GM19023 (cell line): ENCODE data around the gene NABP1.

ENCODE experiments used
- ATAC-seq: cut with Tn5 transposase; IDR thresholded peaks from one replicate; pipeline ENCODE4 v1.9.1; 2021; ENCODE audit warnings: mild to moderate bottlenecking, moderate library complexity; ENCODE audit not compliant: unreplicated experiment

The NABP1 gene

DNA sequence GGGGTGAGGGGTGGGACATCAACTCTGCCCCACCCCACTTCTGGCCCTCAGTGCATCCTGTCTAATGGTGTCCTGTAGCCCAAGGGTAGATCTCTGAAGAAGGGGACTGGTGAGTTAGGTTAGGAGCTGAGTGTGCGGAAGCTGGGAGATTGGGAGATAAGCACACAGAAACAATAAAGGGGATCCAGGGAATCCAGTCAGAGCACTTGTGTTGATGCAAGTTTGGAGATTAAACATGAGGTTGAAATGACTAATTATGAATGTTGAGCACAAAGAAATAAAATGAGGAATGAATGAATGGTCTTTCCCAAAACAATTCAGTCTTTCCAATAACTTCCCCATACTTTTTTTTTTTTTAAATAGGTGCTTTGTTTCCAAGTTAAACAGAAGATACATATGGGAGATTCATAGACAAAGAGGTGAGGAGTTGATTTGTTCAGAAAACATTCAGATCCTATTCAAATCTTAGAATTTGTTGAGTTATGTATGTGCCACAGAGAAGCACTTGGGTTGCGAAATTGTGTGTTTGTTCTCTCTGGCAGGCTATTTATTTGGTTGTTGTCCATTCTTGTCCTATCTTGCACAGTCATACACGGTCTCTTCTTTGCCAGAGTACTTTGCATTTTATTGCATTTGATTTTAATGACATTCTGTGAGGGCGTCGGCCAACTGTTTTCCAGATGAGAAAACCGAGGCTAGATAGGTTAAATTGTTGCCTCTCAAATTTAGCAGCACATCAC is 31.6 kb upstream of the NABP1 start:
- ATAC-seq: no peak

DNA sequence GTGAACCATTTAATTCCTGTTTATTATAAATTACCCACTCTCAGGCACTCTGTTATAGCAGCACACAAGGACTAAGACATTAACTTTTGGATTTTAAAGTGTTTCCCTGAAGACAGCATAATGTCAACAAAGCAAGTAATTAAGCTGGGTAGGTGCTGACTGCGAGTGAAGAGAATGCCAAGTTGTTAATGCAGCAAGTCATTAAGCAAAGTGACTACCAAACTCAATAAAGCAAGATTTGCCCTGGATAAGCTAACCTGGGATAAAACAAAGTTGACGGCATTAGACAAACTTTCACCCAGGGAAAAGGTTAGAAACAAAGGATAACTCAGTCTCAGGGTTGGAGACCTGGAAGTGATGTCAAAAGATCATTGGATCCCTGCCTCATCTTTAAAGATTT is 28.4 kb upstream of the NABP1 start:
- ATAC-seq: no peak

DNA sequence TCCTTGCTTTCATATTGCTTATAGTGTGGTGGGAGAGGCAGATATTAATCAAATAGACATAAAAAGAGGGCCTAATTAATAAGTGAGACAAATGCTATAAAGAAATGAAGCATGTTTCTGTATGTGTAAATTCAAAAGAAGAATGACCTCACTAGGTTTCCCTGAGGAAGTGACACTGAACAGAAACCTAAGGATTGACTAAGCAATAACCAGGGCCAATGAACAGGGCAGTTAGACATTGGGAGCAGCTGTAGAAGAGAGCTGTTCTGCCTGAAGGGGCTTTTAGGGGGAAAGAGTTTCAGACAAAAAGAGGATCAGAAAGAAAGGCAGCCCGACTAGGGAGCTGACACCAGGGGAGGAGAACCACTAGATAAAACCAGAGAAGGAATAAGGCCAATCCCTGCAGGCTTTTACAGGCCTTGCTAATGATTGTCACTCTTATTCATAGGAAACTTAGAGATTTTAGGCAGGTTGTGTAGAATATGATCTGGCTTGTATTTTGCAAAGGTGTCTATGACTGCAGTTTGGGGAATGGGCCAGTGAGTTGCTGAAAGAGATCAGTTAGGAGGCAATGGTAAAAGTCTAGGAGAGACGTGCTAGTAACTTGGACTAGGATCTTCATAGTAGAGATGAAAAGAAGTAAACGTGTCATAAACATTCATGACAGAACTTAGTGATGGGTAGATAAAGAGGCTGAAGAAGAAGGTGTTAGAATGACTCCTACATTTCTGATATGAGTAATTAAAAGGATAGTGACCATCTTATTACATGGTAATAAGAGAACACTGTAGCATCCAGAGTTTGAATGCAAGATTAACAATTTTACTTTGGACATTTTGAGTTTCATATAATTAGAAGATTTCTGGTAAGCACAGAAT is 26.8 kb upstream of the NABP1 start:
- ATAC-seq: peak; percentile 97

DNA sequence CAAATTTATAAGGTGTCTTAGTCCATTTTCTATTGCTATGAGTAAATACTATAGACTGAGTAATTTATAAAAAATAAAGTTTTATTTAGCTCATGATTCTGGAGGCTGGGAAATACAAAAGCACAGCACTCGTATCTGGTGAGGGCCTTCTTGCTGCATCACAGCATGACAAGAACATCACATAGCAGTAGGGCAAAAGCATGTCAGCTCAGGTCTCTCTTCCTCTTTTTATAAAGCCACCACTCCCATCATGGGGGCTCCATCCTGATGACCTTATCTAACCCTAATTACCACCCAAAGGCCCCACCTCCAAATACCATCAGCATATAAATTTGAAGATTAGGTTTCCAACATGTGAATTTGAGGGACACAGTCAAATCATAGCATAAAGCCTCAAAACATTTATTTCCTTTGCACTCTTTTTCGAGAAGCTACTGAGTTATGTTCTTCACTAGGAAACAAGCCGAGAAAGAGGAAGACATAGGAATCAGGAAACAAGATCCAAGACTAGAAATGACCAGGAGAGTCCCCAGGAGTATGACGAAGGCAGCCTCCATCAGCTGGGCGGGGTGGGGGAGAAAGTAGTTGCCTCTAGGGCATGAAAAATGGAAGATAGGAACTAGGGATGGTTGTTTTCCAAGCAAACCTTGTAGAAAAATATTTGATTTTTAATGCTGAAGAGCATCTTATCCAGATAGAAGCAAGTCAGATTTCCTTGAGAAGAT is 24.1 kb upstream of the NABP1 start:
- no peak for ATAC-seq

DNA sequence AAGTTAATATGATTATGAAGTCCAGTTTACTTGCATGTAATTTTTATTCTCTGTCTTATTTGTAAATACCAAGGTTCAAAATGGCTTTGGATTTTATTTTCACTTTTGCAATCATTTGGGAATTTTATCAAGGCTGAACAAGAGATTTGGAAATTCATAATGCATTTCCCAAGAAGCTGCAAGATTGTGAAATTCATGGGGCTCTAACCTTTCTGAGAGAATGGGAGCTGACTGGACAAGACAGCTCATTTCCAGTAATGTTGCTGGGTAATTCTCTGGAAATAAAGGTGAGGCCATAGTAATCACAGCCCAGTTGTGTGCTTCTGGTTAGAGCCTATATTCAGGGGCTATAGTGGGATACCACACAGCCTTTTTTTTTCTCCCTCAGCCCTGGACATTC is 21.5 kb upstream of the NABP1 start:
- no peak for ATAC-seq

DNA sequence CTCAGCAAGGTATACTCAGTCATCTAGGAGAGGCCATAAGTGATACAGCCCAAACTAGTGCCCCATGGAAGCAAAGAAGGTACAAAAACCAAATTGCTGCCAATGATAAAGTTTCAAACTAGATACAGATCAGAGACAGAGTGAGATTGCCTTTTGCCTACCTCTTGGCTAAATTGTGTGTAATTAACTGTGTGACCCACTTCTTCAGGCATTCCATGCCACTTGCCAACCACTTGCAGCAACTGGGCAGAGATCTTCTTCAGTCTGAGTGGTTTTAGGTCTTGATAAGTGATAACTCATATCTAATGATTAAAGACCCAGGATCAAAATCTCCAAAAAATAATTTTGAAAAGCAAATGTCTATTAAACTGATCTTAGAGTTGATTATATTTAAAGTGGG is 21.1 kb upstream of the NABP1 start:
- no peak for ATAC-seq

DNA sequence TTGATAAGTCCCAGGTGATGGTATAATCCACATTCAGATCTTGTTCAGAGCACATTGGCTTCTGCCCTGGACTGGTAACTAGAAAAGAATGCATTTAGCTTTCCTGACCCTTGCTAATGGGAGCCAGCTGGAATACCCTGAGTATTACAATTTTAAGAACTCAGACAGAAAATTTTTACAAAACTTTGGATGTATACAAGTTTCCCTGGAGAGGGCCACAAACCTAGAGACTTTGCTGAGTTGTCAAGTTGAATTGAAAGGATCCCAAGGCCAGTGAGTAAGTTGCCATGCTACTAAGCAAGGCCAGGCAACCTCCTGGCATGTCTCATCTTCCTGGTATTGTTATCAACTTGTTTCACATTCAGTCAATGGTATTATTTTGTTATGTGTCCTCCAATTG is 20.0 kb upstream of the NABP1 start:
- no peak for ATAC-seq

DNA sequence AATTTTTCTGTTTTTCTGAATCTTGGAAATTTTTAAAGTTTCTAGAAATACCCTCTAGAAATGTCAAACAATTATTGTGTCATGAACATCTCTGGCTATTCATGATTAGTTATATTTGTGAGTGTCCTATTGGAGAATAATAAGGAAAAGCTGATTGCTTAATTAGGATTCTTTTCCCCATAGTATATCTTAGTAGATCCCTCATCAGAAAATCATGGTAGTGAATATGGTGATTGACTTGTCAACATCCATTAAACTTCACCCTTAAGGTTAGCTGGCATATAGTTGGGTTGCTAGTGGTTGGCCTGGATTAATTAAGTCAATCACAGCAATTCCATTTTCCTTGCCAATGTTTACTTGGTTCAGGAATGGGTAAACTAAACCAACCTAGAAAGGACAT is 18.7 kb upstream of the NABP1 start:
- no peak for ATAC-seq

DNA sequence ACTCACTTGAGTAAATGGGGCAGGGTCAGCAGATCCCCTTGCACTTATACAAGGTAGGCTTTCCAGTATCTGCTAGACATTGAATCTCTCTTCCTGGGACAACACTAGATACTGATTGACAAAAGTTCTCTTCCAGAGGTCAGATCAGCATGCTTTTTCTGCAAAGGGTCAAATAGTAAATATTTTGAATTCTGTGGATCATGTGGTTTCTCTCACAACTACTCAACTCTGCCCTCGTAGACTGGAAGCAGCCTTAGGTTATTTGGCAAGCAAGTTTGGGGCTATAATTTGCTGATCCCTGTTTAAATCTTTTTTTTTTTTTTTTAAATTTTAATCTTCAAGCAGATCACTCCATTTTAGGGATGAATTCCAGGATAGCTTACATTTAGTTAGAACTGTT is 17.4 kb upstream of the NABP1 start:
- no peak for ATAC-seq

DNA sequence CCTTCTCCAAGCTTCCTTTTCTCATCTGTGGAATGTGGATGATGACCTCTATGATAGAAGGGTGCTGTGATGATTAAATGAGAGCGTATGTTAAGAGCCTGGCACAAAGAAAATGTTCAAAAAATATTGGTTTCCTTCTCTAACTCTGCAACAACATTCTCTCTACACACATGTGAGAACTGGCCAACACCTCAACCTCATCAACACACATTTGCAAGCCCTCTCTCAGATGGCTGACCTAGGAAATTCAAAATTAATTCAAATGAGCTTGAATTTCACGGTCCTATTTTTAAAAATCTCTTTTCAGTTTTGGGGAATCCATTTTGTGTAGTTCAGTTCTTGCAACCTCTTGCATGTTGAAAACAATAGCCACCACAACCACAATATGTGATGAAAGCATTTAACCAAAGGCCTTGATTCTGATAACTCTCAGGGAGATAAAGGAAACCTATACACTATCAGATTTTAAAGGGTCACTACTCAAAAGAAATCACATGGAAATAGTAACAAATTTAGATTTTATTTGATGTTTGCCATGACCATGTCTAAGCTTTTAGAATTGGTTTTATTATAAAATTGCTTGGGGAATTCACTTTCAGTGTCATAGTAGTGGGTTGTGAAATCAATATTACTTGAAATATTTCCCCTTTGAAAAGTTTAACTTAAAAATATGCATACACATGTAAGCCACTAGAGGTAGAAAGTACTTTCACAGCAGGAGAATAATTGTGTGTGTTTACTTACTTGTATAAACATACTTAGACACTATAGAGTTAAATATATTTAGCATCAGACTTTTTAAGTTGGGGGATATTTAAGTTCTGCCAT is 16.6 kb upstream of the NABP1 start:
- no peak for ATAC-seq

DNA sequence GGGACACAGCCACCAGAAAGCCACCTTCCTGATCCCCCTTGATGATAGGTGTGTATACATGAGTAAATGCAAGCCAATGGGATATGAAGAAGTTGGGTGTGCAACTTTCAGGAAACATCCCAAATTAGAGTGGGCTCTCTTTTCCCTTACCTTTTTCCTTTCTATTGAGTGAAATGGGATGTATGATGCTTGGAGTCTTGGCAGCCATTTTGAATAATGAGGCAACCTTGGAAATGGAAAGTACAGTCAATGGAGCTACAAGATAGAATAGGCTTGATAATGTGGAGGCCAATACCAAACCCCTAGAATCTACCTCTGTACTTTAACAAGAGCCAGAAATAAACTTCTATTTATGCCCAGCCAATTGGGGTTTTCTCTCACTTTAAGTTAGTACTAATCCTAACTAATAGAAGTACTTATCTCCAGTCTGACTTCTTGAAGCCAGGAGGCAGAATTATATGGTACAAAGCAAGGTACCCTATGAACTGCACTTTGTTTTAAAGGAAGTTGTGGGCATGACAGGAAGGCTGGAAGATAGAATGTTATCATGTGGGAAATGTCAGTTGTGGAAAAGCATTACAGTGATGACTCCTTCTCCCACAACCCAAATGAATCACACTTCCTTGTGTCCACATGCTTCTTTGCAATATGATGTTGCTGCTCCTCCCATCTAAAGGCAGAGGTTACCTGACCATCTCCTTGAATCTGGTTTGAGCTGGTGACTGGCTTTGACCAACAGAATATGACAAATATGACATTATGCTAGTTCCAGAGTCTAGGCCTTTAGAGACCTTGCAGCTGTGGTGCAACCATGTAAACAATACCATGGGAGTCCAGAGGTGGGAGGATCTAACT is 12.9 kb upstream of the NABP1 start:
- ATAC-seq: no peak

DNA sequence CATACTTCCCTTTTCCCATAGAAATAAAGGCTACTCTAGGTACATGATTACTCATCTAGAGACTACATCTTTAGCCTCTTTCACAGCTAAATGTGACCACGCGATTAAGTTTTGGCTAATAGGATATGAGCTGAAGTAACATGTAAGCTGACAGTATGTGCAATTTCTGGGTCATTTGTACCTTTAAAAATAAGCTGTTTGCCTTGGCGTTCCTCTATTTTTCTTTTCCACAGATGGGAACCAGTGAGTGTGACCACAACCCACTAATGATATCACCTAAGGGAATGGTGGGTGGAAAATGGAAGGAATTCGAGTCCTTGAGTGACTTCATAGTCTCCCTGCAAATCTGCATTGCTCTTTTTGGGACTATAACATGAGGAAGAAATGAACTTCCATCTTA is 11.7 kb upstream of the NABP1 start:
- ATAC-seq: no peak

DNA sequence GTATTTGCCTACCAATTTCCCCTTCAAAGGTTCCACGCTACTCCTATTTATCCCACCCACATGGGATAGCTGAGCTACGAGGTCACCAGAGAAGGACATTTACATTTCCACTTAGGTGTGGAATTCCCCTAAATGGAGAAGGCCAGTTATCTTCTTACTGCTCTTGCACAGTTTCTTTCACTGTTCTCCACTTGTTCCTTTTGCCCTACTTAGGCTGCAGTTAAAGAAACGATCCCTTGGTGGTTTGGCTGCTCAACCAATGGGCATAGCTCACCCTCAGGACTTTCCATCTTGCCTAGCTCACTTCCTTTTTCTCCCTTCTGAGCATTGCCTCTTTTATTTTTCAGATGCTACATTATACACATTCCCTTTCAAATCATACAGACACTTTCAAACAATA is 11.2 kb upstream of the NABP1 start:
- ATAC-seq: peak; percentile 75

DNA sequence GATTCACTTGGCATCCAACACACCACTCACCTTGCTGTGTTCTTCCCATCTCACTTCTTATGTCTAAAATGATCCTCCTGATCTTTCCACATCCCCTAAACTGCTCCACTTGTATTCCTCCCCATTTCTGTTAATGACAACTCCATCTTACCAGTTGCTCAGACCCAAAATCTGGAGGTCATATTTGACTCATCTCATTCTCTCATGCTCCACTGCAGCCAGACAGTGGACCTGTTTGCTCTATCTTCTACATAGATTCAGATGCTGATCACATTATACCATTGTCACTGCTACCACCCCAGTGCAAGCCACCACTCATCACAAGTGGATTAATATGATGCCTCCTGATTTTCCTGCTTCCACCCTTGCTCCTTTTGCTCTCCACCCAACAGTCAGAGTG is 7.9 kb upstream of the NABP1 start:
- ATAC-seq: peak; percentile 46

DNA sequence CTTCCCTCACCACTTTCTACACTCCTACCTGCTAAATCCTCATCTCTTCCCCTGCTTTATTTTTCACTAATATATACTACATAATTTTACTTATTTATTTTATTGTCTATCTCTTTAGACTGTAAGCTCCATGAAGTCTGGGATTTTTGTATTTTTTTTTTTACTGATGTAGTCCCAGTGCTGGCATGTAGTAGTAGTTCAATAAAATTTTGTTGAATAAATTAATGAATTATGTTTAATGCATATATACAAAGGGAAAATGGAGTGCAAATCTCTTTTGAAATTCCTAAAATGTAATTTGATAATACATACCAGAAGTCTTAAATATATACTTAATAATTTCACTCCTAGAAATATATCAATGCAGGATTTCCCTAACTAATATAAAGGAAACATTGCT is 7.1 kb upstream of the NABP1 start:
- no peak for ATAC-seq

DNA sequence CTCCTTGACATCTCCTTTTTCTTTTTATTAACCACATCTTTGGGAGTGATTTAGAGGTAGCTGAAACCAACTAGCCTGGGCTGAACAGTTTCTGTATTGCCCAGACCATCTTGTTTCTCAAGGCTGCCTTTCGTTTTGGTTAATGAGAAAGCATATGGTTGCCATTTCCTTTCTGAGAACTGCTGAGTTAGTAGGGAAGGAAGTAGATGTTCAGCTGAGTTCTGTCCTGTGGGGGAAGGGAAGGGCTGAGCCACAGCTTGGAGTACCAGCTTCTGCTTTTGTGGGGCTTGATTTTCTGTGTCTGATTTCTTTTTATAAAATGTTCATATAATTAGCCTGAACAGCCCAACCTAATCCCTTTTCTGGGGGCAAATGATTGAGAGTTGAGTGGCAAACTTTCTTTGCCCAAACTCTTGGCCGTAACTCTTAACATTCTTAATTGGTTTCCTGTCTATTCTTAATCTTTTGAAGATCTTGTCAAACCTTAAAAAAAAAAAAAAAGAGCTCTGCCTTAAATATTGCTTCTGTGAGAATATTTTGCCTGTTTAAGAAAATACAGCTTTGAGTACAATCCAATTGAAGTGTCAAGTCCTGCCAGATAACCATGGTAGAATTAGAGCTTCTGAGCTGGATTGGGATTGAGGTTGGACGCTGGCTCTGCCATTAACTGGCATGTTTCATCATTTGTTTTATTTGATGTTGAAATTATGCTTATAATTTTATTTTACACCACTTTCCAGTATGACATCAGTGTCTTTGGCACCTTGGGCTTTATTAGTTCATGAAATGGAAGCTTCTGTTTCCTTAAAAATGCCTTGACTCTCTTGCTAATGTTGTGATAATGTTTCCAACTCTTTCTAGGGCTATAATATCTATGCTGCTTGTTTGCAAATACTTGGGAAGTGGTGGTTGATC is 1.9 kb upstream of the NABP1 start:
- peak; percentile 51 for ATAC-seq

DNA sequence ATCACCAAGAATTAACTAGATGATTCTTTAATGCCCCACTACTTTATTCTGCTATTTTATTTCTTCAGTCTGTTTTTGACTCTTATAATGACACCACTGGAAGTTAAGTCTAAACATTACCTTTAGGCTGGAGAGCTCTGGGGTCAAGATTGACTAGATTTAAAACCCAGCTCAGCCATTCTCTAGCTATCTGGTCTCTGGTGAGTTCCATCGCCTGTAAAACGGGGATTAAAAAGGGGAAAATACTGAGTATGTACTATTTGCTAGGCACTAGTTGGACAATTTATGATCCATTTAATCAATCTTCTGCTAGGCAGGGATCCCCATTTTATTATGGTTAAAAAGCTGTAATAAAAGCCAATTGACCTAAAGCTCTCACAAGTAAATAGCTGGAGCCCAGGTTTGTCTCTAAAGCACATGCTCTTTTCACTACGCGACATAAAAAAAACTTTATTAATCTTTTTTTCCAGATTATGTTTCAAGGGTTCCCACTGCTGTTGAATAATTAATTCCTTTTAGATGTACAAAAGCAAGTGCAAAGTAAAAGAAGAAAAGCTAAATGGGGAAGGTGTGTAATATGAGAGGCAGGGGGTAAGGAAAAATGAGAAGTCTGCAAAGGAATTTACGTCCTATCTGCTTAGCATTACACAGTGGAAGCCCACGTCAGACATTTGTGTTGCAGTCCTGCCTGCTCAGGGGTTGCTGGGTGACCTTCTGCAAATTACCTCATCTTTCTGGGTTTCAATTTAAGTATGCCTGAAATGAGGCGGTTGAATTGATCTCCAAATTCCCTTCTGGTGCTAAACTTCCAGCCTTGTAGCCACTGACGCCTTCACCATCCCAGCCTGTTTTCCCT is 918 bp upstream of the NABP1 start:
- peak; percentile 34 for ATAC-seq
